ENCODE measurements around the gene IL18. TPM values are rescaled to one million over a fixed set of nuclear protein-coding genes. Genes with fewer than 3 reads are reported as not detected.
"Not testable (repeated sequence)": the region's sequence is repeated elsewhere in the genome, so short reads cannot be mapped to it uniquely, and the experiment has no call there.

IL18 gene
- total RNA-seq, 1 donor from 2014 or later, result 21.6 TPM

GRCh38 chr11:112115386-112115785, 48.5 kb downstream of the IL18 start:
- DNase-seq, result no peak

- DNase-seq, result no peak
Observed at GRCh38 chr11:112114460-112114859, 49.4 kb downstream of the IL18 start.

DNA sequence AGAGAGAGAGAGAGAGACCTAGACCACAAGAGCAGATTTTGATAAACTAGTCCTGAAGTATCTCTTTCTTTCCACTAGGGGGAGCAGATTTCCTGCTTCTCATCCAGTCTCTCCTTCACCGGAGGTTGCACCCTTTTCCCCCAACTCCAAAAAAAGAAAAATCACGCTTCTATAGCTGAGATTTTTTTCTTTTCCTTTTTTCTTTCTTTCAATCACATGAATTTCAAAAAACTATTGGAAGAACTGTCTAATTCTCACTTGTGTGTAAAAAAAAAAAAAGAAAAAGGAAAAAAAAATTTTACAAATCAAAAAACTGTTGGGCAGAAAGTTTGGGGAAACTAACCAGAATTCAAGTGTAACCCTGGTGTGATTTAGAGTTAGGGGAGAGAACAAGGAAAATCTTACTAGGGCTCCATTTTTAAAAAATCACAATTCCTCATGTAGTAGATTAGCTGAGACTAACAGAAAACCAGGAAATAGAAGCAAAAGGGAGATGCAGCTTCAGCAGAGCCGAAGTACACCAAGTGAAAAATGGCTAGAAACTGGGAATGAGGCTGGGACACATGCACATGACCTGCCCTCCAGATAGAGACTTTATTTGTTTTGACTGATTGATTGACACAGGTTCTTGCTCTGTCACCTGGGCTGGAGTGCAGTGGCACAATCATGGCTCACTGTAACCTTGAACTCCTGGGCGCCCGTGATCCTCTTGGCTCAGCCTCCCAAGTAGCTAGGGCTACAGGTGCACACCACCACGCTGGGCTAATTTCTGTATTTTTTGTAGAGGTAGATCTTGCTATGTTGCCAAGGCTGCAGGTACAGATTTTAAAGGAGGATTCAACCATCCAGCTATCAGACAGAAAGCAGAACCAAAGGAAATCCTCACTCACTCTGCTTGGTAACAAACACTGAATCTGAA, 50.1 kb downstream of the IL18 start:
- peak; percentile 8 for DNase-seq

- DNase-seq, result no peak
Observed at GRCh38 chr11:112106070-112106469, 57.8 kb downstream of the IL18 start.

DNA sequence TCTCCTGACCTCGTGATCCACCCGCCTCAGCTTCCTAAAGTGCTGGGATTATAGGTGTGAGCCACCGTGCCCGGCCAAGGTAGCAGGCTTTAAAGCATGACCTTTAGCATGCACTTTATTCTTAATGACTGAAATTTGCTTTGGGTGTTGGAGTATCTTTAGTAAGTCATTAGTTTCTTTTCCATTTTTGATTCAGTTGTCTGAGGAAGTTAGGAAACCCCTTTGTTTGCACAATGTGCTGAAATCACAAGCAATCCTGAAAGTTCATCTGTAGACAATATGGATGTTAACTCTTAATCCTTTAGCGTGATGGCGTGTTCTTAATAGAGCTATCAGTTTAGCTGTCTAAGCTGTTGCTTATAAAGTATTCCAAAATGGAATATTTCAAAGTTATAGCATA, 60.4 kb downstream of the IL18 start:
- DNase-seq, result no peak

DNA sequence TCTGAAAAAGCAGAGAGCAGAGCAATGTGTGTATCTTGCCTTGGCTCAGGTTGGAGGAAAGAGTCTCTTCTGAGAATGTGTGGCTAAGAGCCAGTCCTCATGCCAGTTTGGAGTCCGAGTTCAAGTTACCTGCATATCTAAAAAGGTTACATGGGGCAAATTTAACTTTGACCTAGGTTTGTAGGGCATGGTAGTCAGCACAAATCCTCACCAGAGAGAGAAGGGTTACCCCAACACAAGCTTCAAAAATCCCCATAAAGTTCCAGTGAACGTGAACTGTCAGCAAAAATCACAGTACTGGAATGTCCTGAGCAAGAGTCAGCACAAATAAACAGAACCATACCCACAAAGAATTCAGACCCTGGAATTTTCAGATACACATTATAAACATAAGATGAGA, 63.4 kb downstream of the IL18 start:
- DNase-seq, result no peak

- DNase-seq, result no peak
Observed at GRCh38 chr11:112097734-112098528, 66.0 kb downstream of the IL18 start.

GRCh38 chr11:112096194-112096593, 67.7 kb downstream of the IL18 start:
- DNase-seq, result no peak

- not testable (repeated sequence) for DNase-seq
Observed at GRCh38 chr11:112095302-112095701, 68.6 kb downstream of the IL18 start.

Small RNA genes lying within 50 kb of the gene (small RNA-seq; reads per million reads assigned to genes)
- gene MRPS36P4 (ENCODE audit: low replicate concordance), result not detected

Other genes starting within 250 kb of the IL18 start
- 1.4 TPM for gene C11orf52, start 245.2 kb downstream of the IL18 start, total RNA-seq
- 21.0 TPM for gene DIXDC1, start 226.8 kb downstream of the IL18 start, total RNA-seq
- 28.2 TPM for gene DLAT, start 138.7 kb downstream of the IL18 start, total RNA-seq
- 1.4 TPM for gene PIH1D2, start 90.1 kb downstream of the IL18 start, total RNA-seq
- 20.3 TPM for gene NKAPD1, start 89.8 kb downstream of the IL18 start, total RNA-seq
- 55.1 TPM for gene TIMM8B, start 77.3 kb downstream of the IL18 start, total RNA-seq
- 124 TPM for gene SDHD, start 77.2 kb downstream of the IL18 start, total RNA-seq
- gene TEX12, start 3.3 kb upstream of the IL18 start, total RNA-seq, result 0.20 TPM
- gene BCO2, start 11.4 kb upstream of the IL18 start, total RNA-seq, result 4.9 TPM
- 28.9 TPM for gene PTS, start 62.3 kb upstream of the IL18 start, total RNA-seq
- not detected for gene PLET1, start 96.8 kb upstream of the IL18 start, total RNA-seq

Data from skin of body (tissue), 3 donors.